ENCODE data around the gene FMNL2. TPM values are rescaled to one million over a fixed set of nuclear protein-coding genes. Genes with fewer than 3 reads are reported as not detected.

The FMNL2 gene
- total RNA-seq, 1 donor from 2014 or later = 108 TPM

GRCh38 chr2:152644189-152644873 lies 309.4 kb downstream of the FMNL2 start:
- H3K36me3 Mint-ChIP-seq (ENCODE audit: insufficient read depth) = peaks cover 27% of the 10 kb centered on the region
- H3K9me3 Mint-ChIP-seq (ENCODE audit: low read depth) = no peaks in the 10 kb centered on the region

GRCh38 chr2:152646264-152646663 lies 311.3 kb downstream of the FMNL2 start:
- DNase-seq (ENCODE audit: low spot score, unreplicated experiment) = no peak
- Mint-ChIP-seq H3K36me3 (ENCODE audit: insufficient read depth) (peaks cover 21% of the 10 kb centered on the region), H3K9me3 (ENCODE audit: low read depth) (no peaks in the 10 kb centered on the region), H3K27ac (no peak overlapping the region), H3K4me1 (ENCODE audit: low read depth) (peaks cover 23% of the 10 kb centered on the region), H3K4me3 (ENCODE audit: low read depth) (no peak overlapping the region), H3K27me3 (no peaks in the 10 kb centered on the region)
- TF ChIP-seq, protein P1, sequence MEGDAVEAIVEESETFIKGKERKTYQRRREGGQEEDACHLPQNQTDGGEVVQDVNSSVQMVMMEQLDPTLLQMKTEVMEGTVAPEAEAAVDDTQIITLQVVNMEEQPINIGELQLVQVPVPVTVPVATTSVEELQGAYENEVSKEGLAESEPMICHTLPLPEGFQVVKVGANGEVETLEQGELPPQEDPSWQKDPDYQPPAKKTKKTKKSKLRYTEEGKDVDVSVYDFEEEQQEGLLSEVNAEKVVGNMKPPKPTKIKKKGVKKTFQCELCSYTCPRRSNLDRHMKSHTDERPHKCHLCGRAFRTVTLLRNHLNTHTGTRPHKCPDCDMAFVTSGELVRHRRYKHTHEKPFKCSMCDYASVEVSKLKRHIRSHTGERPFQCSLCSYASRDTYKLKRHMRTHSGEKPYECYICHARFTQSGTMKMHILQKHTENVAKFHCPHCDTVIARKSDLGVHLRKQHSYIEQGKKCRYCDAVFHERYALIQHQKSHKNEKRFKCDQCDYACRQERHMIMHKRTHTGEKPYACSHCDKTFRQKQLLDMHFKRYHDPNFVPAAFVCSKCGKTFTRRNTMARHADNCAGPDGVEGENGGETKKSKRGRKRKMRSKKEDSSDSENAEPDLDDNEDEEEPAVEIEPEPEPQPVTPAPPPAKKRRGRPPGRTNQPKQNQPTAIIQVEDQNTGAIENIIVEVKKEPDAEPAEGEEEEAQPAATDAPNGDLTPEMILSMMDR (IDR thresholded peaks at IDR 0.05; ENCODE audit: unreplicated experiment) = no peak

More at GRCh38 chr2:152644189-152644873, 309.4 kb downstream of the FMNL2 start:
- Mint-ChIP-seq H3K4me1 (ENCODE audit: low read depth) (peaks cover 16% of the 10 kb centered on the region), H3K4me3 (ENCODE audit: low read depth) (no peak overlapping the region), H3K27ac (peak overlapping the region; percentile 50), H3K27me3 (no peaks in the 10 kb centered on the region)
- TF ChIP-seq, protein P1 (IDR thresholded peaks at IDR 0.05; ENCODE audit: unreplicated experiment) = no peak
- DNase-seq (ENCODE audit: low spot score, unreplicated experiment) = no peak

DNA sequence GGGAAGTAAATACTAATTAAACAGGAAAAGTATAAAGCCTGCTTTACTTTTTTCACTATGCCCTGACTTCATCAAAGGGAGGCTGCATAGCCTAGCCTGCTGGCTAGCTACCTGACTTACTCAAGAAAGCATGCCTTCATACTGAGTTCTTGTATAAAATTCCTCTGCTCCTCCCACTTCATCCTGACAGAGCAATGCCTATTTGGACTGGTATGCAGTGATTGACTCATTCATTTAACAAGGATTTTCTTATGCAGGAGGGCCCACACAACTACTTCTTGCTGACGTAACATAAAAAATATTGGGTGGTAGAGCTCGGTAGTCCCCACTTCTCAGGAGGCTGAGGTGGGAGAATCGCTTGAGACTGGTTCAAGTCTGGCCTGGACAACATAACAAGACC lies 311.8 kb downstream of the FMNL2 start:
- TF ChIP-seq, protein P1 (IDR thresholded peaks at IDR 0.05; ENCODE audit: unreplicated experiment) = no peak
- no peaks in the 10 kb centered on the region for H3K9me3 Mint-ChIP-seq (ENCODE audit: low read depth)
- H3K36me3 Mint-ChIP-seq (ENCODE audit: insufficient read depth) = peaks cover 17% of the 10 kb centered on the region
- H3K4me1 Mint-ChIP-seq (ENCODE audit: low read depth) = peaks cover 23% of the 10 kb centered on the region
- no peaks in the 10 kb centered on the region for H3K27me3 Mint-ChIP-seq
- H3K4me3 Mint-ChIP-seq (ENCODE audit: low read depth) = no peak overlapping the region
- H3K27ac Mint-ChIP-seq = peak overlapping the region; percentile 65
- no peak for DNase-seq (ENCODE audit: low spot score, unreplicated experiment)

- TF ChIP-seq, protein P1 (IDR thresholded peaks at IDR 0.05; ENCODE audit: unreplicated experiment) = no peak
- Mint-ChIP-seq H3K36me3 (ENCODE audit: insufficient read depth) (peaks cover 14% of the 10 kb centered on the region), H3K9me3 (ENCODE audit: low read depth) (no peaks in the 10 kb centered on the region), H3K27me3 (no peaks in the 10 kb centered on the region), H3K4me1 (ENCODE audit: low read depth) (peaks cover 23% of the 10 kb centered on the region), H3K27ac (peak overlapping the region; percentile 93), H3K4me3 (ENCODE audit: low read depth) (no peak overlapping the region)
- no peak for DNase-seq (ENCODE audit: low spot score, unreplicated experiment)
Measured at GRCh38 chr2:152647552-152647951, 312.6 kb downstream of the FMNL2 start.

GRCh38 chr2:152648336-152648735 lies 313.4 kb downstream of the FMNL2 start:
- Mint-ChIP-seq H3K27me3 (no peaks in the 10 kb centered on the region), H3K9me3 (ENCODE audit: low read depth) (no peaks in the 10 kb centered on the region), H3K27ac (peak overlapping the region; percentile 62), H3K36me3 (ENCODE audit: insufficient read depth) (peaks cover 14% of the 10 kb centered on the region), H3K4me3 (ENCODE audit: low read depth) (no peak overlapping the region), H3K4me1 (ENCODE audit: low read depth) (peaks cover 23% of the 10 kb centered on the region)
- TF ChIP-seq, protein P1 (IDR thresholded peaks at IDR 0.05; ENCODE audit: unreplicated experiment) = peak; percentile 37
- DNase-seq (ENCODE audit: low spot score, unreplicated experiment) = no peak
